ENCODE measurements around the gene HMX1.

The HMX1 gene

DNA sequence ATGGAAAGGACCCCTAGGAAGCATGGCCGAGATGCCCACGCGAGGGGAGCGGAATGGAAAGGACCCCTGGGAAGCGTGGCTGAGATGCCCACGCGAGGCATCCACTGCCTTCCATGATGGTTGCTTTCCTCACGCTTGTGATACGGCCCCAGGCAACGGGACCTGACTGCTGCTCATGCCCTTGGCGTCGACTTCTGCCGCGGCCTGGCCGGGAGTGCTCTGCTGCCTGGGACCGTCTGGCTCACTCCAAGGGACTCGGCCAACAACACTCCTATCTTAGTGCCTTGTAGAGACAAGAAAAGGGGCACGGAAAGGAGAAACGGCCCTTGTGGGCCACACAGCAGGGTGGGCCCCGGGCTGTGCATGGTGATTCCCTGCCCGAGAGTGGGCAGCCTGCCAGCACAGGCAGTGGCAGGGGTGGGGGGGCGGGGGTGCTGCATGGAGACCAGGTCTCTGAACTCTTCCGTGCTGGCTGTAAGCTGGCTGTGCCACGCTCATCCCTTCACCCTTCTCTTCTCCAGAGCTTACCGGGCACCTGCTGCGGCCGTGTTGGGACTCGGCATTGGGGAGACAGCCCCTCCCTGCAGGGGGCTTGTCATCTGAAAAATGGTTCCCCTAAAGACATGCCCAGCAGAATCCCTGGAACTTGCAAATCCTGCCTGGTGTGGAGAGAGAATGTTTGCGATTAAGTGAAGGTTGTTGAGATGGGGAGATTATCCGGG lies 38.6 kb upstream of the HMX1 start:
- no peak for DNase-seq (ENCODE audit: low read depth)

DNA sequence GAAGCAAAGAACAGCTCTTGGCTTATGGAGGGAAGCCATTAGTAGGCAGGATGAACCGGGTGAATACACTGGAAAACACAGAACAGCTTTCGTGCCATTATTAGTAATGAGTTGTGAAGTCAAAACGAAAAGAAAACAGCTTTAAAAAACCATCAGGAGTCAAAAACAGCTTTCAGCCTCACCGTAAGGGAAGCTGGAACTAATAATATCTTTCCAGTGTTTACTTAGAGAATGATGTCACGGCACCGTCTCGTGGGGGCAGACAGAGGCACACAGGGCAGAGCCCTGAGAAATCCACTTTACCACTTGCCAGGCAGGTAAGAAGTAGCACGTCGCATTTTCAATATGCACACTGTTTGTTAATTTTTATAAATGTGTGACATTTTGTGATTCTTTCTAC lies 37.9 kb upstream of the HMX1 start:
- DNase-seq (ENCODE audit: low read depth): no peak

DNA sequence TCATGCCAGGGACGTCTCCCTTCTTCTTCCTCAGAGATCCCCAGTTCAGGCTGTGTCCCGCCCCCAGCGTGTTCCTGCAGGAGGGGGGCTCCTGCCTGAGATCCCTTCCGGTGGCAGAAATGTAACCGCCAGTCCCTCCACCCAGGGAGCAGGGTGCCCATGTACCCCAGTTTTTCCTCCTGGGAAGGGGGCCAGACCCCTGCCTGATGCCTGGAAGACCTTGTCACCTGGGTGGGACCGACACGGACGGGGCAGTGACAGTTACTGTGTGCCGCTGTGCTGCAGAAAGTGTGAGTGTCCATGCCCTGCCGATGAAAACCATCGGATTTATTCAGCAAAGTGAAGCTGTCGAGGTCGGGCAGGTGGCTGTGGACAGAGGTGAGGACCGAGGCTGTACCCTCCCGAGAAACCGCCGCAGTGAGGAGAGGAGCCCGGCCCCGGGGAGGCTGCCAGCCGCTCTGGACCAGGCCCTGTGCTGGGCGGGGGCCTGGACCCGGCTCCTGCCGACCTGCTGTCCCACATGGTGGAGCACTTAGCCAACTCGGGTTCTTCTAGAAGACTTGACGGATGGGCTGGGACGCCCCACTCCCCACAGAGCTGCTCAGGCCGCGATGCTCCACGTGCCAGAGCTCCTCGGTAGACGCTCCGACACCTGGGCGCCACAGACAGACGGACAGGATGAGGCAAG lies 36.7 kb upstream of the HMX1 start:
- DNase-seq (ENCODE audit: low read depth): no peak

DNA sequence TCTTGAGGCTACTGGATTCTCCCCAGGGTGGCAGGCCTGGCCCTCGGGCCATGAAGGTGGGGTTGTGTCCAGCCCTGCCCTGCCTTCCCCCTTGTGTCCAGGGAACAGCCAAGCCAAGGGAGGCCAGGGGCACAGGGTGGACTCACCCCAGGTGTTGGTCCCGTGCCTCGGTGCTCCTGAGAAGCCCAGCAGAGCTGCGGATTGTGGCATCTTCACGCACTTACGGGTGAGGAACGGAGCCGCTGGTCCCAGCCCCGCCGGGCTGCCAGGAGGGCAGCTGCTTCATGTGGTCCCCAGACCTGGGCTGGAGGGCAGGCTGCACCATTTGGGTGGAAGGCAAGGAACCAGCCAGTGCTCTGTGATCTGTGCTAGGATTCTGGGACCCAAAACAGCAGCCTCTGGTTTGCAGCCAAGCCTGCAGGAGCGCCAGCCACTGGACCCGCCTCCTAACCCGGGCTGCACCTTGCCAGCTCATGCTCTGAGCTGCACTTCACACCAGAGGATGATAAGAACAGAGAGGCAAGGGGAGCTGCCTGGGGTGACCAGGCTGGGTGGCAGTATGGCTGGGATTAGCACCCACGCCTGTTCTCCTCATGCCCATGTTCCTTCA lies 36.1 kb upstream of the HMX1 start:
- DNase-seq (ENCODE audit: low read depth): no peak

DNA sequence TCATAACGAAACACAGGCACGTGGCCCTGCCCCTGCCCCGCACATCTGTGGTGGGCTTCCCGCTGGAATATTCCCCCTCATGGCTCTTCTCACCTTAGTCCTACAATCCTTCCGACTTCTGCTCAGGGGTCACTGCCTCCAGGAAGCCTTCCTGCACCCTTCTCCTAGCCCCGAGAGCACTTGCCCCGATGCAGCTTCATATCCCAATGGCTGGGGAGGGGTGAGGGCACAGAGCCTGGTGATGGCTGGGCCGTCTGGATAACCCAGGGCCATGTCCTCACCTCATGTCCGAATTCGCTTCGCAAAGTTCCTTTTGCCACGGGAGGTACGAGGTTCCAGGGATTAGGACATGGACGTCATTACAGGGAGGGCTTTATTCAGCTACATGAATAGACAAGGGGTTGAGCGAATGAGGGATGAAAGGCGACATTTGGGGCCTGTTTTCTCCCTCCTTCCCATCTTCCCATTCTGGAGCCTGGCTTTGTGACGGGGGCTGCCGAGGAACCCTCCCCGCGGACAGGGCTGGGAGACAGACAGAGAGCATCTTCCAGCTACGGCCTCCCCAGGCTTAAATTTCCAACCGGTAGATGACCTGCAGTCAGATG lies 35.5 kb upstream of the HMX1 start:
- no peak for DNase-seq (ENCODE audit: low read depth)

DNA sequence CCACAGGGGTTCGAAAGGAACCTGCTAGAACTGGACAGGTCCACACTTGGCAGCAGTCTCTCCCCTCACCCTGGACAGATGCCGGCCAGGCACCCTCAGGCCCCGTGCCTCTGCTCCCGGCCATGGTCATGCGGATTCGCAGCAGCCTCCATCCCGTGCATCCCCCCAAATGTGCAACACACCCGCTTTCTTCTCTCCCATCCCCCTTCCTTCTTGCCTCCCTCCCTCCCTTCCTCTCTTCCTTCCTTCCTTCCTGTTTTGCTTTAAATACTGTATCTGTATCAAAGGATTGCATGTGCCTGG lies 35.0 kb upstream of the HMX1 start:
- no peak for DNase-seq (ENCODE audit: low read depth)

DNA sequence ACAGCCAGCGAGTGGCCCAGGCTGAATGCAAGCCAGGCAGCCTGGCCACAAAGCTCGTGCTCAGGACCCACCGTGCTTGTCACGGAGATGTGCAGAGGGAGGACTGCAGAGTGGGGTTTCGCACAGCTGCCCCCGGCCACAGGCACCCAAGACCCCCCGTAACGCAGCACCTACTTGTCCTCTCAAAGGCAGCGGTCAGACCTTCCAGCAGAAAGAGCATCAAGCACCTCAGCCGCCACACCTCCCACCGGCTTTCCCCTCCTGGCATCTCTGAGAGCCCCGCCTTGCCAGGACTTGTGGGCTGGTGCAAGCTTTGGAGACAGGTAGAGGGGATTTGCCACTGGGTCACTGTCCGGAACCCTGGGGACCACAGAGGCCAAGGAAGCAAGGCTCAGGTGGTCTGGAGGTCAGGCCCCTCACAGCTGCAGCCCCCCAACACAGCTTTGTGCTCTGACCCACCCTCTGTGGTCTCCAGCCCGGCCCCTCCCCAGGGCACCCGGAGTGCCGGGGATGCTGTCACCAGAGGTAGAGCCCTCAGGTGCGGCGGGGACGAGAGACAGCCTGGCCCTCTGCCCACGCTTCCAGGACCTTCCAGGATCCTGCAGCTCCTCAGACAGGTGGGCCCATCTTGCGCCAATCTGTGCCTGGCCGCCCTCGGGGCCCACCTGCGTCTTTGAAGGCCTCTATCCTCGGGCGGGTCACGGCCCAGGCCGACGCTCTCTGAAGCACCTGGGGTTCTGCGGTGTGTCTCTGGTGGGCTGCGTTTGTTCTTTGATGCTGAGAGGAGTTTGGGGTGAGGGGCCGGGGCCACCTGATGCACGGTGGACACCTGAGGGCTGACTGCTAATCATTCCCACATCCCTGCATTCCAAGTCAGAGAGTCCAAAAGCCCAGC lies 34.4 kb upstream of the HMX1 start:
- no peak for DNase-seq (ENCODE audit: low read depth)

DNA sequence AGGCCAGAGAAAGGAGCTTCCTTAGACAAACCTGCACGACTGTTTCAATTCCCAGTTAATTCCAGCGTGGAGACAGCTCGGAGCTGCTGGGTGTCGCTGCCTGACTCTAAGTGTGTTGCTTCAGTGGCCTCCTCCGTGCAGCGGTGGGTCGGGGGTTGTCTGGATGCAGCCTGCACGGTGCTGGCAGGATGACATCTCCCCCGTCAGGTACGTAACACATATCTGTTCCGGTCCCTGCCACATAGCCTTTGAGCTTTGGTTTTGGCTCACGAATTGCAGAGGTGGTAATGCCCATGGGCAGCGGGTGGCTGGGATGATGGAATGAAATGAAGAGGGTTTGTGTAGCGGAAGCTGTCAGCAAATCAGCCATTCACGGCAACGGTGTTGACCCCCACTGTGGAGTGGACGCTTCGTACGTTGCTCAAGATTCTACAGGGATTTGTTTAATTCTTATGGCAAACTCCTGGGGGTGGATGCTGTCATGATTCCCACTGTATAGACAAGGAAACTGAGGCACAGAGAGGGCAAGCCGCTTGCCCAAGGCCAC lies 33.7 kb upstream of the HMX1 start:
- no peak for DNase-seq (ENCODE audit: low read depth)

DNA sequence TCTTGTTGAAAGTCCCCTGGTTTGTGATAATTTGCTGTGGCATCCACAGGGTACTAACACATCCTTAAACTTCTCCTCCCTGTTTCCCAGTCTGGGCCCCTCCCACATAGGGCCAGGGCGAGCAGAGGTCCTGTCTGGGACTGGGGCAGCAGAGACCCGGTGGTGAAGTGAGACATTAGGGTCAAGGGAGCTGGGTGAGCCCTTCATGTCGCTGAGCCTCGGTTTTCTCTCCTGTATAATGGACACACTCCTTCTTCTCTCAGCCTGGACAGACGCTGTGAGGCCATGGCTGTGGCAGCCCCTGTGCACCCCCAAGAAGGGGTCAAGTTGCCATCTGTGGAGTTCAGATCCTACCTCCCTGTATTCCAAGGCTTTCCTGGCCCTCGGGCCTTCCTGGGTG lies 33.0 kb upstream of the HMX1 start:
- DNase-seq (ENCODE audit: low read depth): no peak

DNA sequence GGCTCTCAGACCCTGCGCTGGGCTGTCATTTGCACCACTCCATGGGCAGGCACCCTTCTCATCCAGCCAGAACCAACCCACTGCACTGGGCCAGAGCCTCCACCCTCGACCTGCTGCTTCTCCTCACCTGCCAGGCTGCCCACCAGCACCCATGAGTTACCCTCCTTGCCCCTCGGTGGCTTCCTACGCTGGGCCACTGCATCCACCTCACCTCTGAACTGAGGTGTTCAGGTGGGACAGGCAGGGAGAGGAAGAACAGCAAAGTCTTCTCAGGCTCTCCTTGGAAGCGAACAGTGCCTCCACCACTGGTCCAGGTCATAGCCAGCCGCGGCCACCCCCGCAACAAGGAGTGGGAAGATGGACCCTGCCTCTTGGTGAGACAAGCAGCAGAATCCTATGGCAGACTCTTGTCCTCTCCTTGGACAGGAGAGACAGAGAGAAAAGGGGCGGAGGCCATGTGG lies 32.4 kb upstream of the HMX1 start:
- DNase-seq (ENCODE audit: low read depth): no peak

DNA sequence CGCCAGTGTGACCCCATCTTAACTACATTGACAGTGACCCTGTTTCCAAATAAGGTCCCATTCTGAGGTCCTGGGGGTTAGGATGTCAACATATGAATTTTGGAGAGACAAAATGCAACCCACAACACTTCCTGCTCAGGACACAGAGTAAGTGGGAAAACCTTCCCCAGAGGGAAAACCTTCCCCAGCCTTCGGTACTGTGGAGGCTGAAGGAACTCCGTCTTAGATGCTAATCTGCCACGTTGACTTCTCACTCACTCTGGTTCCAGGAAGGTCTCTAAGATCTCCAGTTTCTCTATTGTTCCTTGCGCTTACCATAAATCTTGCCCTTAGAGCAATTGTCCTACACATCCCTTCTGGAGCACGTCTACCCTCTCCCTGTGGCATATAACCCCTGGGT lies 29.7 kb upstream of the HMX1 start:
- DNase-seq (ENCODE audit: low read depth): no peak

DNA sequence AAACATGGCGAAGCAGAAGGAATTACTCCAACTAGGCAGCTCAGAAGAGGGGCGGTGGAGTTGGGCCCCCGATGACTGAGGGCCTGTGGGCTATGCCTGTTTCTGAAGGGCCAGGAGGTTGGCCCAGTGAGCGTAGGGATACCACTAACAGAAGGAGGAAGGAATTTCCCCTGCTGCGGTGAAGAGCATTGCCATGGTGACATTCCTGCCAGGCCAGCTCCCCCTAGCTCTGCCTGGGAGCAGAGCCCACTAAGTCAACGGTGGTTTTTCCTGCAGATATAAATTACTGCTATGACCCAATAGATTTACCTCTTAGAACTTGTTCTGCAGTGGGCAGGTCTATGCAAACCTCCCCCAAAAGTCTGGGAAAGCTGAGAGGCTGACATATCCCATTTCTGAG lies 28.9 kb upstream of the HMX1 start:
- no peak for DNase-seq (ENCODE audit: low read depth)

DNA sequence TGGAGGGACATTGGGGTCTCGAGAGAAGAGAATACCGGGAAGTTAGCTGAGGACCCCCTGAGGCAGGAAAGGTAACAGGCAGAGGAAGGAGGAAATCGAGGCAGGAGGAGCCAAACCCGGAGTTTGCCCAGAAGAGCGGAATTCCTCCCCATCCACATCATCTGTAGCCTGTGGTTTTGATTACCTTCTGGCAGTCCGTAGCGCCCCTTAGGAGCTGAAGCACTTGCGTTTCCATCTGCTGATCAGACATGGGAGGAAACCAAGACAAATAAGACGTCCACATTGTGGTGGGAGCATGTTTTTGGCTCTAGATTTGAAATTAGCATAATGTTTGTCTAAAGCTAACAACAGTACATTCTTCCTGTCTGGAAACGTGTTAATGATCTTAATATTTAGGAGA lies 26.8 kb upstream of the HMX1 start:
- DNase-seq (ENCODE audit: low read depth): no peak

DNA sequence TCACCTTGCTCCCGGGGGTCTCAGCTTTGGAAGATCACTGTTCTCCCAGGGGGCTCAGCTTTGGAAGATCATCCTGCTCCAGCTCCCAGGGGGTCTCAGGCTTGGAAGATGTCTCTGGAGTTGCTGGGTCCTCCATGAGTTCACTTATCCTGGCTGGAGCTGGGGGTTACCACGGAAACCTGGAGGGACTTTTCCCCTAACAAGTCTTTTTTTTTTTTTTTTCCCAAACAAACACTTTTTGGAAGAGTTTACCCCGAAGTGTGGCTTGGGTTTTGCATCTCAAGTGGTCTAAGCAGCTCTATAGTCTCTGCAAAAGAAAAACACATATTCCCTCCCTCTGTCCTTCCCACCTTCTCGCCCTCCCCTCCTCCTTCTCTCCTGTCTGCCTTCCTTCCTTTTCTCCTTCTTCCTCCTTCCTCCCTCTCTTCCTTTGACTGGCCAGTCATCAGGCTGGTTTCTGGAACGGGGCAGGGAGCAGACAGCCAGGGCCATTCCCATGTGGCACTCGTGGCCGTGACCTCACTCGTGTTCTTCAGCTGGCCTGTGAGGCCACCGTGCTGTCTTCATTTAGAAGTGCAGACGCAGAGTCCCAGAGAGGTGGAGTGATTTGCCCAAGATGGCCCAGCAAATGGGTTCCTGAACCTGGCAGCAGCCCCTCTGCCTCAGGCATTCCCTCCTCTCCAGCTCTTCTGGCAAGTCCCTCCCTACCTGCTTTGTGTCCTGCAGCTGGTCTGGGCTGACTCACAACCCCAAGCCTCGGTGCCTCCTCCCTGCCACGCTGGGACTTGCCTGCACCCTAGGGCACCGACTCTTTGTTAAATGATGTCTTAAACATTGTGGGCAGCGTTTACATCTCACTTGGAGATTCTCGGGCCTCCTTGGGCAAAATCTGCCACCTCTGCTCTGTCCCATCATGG lies 25.9 kb upstream of the HMX1 start:
- DNase-seq (ENCODE audit: low read depth): no peak

DNA sequence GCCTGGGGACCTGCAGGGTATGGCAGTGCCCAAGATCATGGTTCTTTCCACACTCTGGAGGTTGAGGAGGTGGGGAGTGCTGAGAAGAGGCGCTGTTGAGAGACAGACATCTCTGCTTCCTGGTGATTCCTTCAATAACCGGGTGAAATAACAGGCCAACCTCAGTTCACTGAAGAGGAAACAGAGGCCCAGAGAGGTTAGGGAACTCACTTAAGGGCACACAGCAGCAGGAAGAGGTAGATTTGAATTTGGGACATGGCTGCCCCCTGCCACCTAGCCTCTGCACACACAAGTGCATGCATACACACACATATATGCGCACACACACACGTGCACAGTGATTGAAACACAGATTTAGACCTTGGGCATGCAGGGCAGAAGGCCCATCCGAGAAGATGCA lies 24.9 kb upstream of the HMX1 start:
- DNase-seq (ENCODE audit: low read depth): no peak

DNA sequence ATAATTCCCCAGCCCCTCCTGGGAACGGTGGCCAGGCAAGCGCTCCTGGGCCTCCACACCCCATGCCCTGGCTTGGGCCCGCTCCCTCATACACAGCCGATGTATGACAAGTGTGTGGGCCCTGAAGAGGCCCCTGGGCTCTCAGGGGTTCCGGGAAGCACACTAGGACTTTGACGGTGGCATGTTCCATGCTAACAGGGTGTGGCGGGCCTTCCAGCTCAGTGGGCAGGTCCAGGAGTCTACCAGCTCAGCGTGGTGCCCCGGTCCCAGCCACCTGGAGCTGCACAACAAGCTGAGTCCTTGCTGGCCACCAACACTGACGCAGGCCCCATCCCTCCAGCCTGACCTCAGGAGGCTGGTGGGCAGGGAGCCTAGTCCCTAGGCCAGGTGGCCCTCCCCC lies 24.4 kb upstream of the HMX1 start:
- DNase-seq (ENCODE audit: low read depth): no peak

DNA sequence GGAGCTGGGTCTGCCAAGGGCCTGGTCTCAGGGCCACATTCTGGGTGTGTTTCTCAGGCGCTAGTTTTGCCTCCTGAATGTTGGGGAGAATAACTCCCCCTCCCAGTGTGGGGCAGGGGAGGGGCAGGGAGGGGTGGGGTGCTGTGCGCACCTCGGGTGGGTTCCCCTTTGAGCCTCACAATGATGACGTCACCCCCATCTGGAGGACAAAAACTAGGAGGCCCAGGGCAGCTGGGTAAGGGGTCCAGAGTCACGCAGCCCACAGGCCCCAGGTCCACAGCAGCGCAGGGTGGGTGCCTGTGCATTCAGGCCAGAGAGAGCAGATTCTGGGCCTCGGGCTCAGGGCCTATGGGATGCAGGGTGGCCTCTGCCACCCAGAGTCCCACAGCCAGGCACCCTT lies 23.7 kb upstream of the HMX1 start:
- DNase-seq (ENCODE audit: low read depth): no peak

DNA sequence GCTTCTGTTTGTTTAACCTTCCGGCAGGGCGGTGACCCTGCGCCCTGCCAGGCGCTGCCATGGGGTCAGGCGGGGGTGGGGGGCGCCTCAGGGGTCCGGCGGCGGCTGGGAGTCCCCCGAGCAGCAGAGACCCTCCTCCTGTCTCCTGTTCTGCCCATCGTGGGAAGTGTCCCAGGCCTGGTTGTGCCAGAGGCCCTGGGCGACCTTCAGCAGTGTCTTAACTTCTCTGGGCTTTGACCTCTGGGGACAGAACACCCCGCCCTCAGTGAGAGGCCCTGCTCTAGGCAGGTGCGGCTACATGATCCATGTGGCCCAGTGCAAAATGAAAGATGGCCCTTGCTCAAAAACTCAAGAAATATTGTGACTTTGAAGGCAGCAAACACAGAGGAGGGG lies 22.8 kb upstream of the HMX1 start:
- no peak for DNase-seq (ENCODE audit: low read depth)

DNA sequence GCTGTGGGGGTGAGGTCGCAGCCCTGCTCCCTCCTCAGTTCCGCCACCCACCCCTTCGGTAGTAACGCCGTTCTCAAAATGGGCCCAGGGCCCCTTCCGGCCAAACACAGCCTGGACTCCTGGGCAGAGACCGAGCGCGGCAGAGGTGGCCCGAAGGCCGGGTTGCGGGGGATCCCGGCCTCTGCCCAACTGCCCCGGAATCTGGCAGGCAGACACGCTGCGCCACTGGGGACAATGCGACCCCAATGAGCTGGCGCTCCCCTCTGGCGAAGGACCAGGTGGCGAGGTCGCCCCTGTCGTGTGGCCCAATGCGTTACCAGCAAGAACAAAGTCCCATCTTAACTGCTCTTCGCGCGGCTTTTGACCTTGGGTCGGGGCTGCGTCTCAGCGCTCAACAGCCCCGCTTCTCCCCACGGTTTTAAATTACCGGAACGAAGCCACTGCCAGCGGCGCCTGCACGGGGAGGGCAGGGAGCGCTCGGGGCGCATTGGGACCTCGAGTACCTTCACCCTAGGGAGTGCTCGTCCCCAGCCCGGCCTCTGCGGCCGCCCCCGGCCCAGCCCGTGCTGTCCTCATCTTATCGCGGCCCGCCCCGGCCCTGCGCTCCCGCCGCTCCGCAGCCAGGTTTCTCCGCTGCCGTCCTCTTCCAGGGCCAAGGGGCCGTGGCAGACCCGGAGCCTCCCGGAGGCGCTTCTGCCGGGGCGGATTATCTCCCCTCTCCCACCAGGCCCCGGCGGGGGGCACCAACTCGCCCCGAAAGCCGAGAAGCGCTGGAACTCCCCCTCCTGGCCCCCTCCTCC lies 22.2 kb upstream of the HMX1 start:
- no peak for DNase-seq (ENCODE audit: low read depth)

DNA sequence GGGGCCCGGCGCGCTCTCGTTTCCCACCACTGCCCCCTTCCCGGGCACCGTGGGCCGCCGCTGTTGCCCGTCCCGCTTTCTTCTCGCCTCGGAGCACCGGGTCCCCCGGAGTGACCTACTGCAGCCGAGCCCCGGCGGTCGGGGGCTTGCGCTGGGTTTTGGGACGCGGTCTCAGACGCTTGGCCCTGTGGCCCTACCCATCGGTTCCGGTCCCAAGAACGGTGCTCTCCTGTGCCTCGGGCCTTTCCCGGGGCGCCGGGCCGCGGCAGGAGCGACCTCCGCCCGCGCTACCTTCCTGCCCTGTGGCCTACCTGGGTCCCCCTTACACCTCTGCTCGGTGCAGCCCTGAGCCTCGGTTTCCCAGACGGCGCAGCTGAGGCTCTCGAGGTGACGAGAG lies 21.6 kb upstream of the HMX1 start:
- no peak for DNase-seq (ENCODE audit: low read depth)

Measured in stimulated activated CD8-positive, alpha-beta memory T cell treated with anti-CD3 and anti-CD28 coated beads, Interleukin-12 subunit alpha, Interleukin-12 subunit beta, amount 100 ng/mL, for 4 hours (primary cell).